DOHH2 (cell line): ENCODE results near the gene OS9.

Source experiments
- CTCF ChIP-seq: fragments of 200-600 bp; sonication (generic); IDR thresholded peaks from one replicate; pipeline ENCODE4 v1.5.1; 2014; ENCODE audit warnings: antibody characterized with exemption, mild to moderate bottlenecking, low read depth, low read length; ENCODE audit not compliant: poor library complexity, severe bottlenecking
- EZH2phosphoT487 ChIP-seq: fragments of 200-600 bp; sonication (generic); IDR thresholded peaks from 2 replicates; pipeline ENCODE4 v1.6.1; 2017; ENCODE audit warnings: borderline replicate concordance, mild to moderate bottlenecking, antibody characterized with exemption, low read length, moderate library complexity, mixed read lengths

- TF ChIP-seq CTCF, result no peak
- TF ChIP-seq EZH2phosphoT487, result no peak
These were observed 58.7 kb downstream of the OS9 start for GRCh38 chr12:57752668-57753000.
